SH-SY5Y (cell line): ENCODE measurements around the gene MTIF3.

Source experiments
- GATA2 ChIP-seq: IDR thresholded peaks from 2 replicates; pipeline ENCODE4 v1.6.1; 2011; ENCODE audit warnings: mild to moderate bottlenecking, low read depth, low read length
- GATA3 ChIP-seq: IDR thresholded peaks from 2 replicates; pipeline ENCODE4 v1.6.1; 2011; ENCODE audit warnings: low read depth, mild to moderate bottlenecking, low read length, moderate library complexity

Gene MTIF3

DNA sequence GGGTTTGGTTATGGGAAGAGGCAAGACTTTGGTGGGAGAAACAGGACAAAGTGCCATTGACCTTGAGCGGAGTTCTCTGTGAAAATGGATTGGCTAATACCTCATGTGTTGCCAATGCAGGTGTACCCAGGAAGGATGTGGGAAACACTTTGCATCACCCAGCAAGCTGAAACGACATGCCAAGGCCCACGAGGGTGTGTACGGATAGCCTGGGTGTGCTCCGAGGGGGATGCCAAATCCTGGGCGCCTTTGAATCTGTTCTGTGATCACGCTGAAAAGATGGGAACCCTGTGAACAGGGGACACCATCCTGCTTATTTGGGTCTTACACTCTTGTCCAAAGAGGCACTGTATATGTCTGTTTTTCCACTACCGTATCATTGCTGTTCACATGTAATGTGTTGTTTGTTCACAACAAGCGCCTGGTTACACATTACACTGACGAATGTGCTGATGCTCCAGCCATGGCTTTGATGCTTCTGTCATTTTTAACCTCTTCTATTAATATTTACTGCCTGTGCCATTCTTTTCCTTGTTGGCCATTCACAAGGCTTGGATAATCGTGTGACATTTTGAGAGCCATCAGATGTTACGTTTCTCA, 17.7 kb downstream of the MTIF3 start:
- no peak for TF ChIP-seq GATA2
- TF ChIP-seq GATA3, result no peak

DNA sequence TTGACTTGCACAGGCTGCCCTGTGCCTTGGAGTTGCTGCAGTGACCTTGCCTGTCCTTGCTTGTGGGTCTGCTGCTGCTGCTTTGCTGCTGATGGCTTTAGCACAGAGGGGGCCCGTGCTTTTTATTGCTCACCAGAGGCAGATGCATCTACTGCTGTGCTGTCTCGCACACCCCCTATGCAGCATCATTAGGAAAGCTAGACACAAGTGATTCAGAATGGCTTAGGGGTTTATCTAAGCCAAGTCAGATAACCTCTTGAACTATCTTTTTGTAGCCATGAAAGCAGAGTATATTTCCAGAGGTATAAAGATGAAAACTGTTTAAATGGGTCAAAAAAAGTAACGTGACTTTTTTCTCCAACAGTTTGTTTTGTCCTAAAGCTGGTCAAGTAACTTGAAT, 18.2 kb downstream of the MTIF3 start:
- no peak for TF ChIP-seq GATA2
- TF ChIP-seq GATA3, result no peak

GRCh38 chr13:27428160-27428559, 22.2 kb downstream of the MTIF3 start:
- TF ChIP-seq GATA2 (no peak), GATA3 (no peak)

- TF ChIP-seq GATA2 (no peak), GATA3 (no peak)
These were observed 22.7 kb downstream of the MTIF3 start for GRCh38 chr13:27427641-27428040.

GRCh38 chr13:27425918-27426630, 24.3 kb downstream of the MTIF3 start:
- TF ChIP-seq GATA2, result no peak
- no peak for TF ChIP-seq GATA3

DNA sequence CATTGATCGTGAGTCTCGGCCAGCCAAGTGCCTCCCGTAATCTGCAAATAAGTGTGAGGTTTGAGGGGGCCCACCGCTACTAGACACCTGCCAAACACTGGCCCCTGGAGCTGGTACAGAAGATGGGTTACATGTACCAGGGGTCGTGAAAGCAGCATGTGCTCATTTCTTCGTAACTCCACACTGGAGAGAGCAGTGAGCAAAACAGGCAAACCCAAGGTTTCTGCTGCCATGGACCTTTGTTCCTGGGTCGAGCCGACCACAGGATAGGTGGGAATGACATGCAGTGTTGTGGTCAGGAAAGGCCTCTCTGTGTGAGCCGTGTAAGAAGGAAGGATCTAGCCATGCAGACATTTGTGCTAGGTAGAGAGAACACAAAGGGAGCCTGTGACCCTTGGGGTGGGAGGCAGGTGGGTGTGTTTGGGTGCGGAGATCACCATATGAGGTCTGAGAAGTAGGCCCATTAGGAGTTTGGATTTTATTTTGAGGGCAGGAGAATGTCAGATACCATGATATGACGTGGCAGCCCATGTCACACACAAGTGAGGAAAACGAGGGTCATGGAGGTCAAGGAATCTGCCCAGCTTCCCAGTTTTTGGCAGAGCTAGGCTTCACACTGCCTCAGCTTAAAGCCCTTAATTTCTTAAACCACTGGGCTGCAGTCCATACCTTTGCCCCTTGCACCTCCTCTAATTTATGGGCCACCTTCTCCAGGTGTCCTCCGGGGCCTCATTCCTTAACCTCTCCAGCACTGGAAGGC, 25.0 kb downstream of the MTIF3 start:
- no peak for TF ChIP-seq GATA2
- no peak for TF ChIP-seq GATA3

DNA sequence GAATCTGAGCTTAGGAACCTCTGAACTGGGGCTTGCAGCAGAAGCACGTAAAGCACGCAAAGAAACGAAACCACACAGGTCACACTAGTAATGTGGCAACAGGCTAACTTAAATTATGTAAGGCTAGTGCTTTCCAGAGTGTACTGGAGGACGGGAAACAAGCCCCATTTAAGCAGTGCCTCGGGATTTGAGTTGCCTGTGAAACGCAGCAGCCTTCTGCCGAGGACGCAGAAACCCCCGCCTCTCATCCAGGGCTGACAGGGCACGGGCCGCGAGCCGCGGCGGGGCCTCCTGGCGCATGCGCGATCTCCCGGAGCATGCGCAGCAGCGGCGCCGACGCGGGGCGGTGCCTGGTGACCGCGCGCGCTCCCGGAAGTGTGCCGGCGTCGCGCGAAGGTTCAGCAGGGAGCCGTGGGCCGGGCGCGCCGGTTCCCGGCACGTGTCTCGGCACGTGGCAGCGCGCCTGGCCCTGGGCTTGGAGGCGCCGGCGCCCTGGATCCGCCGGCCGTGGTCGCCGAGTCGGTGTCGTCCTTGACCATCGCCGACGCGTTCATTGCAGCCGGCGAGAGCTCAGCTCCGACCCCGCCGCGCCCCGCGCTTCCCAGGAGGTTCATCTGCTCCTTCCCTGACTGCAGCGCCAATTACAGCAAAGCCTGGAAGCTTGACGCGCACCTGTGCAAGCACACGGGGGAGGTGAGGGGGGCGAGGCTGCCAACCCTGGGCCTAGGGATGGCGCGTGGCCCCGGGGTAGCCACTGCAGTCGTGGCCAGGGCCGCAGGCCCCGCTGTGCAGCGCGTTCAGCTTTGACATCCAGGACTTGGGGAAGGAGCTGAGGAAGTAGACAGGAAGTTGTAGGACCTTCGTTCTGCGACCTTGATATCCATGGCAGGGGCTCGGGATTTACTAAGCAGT, 25.9 kb downstream of the MTIF3 start, which contains the start of gene GTF3A:
GTF3A (plus strand) TSS at position 374 of the 912 bp plus-strand sequence.
- TF ChIP-seq GATA3 (no peak), GATA2 (no peak)

DNA sequence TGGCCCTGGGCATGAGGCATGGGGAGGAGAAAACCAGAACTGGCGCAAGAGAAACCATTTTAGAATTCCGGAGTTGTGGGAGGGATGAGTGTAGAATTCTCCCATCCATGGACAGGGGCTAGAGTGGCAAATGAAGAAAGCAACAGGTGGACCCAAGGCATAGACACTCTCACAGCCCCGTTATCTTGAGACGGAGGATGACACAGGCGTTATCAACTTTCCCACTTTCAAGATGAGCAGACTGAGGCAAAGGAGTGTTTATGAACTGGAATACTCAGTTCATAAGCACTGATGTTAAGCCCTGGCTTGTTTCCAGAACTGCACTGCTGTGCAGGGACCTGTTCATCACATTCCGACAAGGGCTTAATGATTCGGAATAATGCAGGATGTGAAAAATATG, 27.0 kb downstream of the MTIF3 start:
- no peak for TF ChIP-seq GATA2
- no peak for TF ChIP-seq GATA3

DNA sequence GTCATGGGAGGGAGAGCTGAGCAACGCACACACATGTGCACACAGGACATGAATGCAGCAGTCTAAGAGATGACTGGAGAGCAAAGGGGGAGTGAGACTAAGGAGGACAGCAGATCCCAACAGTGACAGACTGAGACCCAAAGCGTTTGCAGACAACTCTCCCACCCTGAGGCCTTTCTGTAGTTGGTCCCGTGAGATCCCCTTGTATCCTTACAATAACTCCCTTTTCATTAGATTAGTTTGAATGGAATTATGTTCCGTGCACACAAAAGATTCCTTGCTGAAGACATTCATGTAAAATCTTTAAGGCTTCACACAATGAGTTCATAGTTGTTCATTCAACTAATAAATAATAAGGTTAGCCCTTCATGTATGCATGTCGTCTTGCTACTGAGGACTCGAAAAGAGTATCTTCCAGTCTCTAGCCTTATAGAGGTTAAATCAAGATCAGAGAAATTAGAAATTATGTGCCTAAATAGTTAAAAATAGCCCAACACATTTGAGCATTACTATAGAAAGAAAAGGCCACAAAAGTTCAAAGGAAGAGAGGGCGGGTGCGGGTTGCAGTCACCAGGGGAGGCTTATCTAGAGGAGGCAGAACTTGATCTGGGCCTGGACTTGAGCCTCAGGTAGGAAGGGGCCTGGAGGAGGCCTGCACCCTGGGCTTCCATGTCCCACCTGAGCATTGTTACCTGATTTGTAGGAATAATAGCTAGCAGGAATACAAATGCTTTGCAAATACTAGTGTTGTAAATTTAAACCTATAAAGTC, 29.1 kb downstream of the MTIF3 start:
- TF ChIP-seq GATA2, result no peak
- no peak for TF ChIP-seq GATA3

GRCh38 chr13:27419328-27419727, 31.0 kb downstream of the MTIF3 start:
- TF ChIP-seq GATA2, result no peak
- no peak for TF ChIP-seq GATA3

DNA sequence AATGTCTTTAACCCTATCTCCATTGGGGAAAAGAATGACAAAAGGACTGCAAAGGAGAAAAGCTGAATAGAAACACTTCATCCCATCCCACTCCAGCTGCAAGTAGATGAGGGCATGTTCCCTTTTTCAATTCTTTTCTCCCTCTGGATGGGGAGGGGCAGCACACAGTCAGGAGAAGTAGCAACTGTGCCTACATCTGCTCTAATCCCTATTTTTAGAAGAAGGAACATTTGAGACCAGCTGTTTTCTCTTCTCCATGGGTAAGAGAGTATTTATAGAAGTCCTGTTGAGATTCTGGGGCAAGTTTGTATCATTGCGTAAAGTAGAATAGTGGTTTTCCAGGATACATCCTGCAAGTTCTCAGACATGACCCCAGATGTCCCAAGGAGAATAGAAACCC, 35.2 kb downstream of the MTIF3 start:
- TF ChIP-seq GATA3 (no peak), GATA2 (no peak)

DNA sequence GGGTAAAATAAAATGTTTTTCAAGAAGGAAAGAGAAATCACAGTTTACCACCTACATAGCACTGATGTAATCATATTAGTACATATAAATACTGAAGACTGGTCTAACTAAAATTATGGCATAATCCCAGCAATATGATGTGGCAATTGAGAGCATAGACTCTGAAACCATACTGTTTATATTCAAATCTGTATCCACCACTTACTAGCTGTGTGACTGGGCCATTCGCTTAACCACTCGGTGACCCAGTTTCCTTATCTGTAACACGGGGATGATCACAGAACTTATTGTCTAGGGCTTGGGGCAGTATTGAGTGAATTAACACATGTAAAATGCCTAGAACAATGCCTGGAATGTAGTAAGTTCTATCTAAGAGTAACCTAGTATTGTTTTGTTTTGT, 39.0 kb downstream of the MTIF3 start:
- TF ChIP-seq GATA2 (no peak), GATA3 (no peak)

DNA sequence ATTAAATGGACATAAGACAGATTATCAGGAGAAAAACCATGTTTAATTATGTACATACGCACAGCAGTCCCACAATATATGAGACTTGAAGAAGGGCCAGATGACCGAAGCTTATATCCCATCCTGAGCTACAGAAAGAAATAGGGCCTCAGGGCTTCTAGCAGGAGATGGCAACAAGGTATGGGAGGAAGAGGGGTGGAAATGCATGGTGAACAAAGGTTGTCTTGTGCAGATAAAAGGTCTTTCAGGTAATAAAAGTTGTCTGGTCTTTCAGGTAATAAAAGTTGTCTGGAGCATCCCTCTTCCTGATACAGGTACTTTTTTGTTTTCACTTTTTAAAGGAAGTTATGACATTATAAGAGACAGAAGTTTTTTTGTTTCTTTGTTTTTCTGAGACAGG, 41.4 kb downstream of the MTIF3 start:
- TF ChIP-seq GATA3, result no peak
- no peak for TF ChIP-seq GATA2
